Stimulated activated CD4-positive, alpha-beta T cell treated with anti-CD3 and anti-CD28 coated beads, TNF-alpha, amount 100 ng/mL, for 24 hours (primary cell): Measurements from ENCODE around the gene TMEM63B.
"Not testable (repeated sequence)": the region's sequence is repeated elsewhere in the genome, so short reads cannot be mapped to it uniquely, and the experiment has no call there.

Experiments
- DNase-seq, 3 experiments: peaks; one replicate each; pipeline ENCODE4 v3.0.0-alpha.2; 2020; ENCODE audit warnings: low read depth in 3 of 3

Gene TMEM63B

GRCh38 chr6:44144536-44144935, 17.2 kb downstream of the TMEM63B start:
- DNase-seq, result not testable (repeated sequence)

GRCh38 chr6:44145839-44146238, 18.5 kb downstream of the TMEM63B start:
- no peak for DNase-seq

GRCh38 chr6:44146685-44147084, 19.3 kb downstream of the TMEM63B start:
- no peak for DNase-seq

- no peak for DNase-seq
Observed at GRCh38 chr6:44147256-44147655, 19.9 kb downstream of the TMEM63B start.

- DNase-seq, result no peak
Observed at GRCh38 chr6:44148306-44148705, 21.0 kb downstream of the TMEM63B start.

- no peak for DNase-seq
Observed at GRCh38 chr6:44149369-44150012, 22.1 kb downstream of the TMEM63B start.

- DNase-seq, result no peak
Observed at GRCh38 chr6:44150317-44150917, 23.1 kb downstream of the TMEM63B start.

GRCh38 chr6:44151348-44152108, 24.2 kb downstream of the TMEM63B start:
- DNase-seq, result peak; percentile 63 to 80 (median 64)

GRCh38 chr6:44152109-44152461, 24.7 kb downstream of the TMEM63B start:
- DNase-seq, result no peak

- DNase-seq, result no peak
Observed at GRCh38 chr6:44152533-44152932, 25.2 kb downstream of the TMEM63B start.

- DNase-seq, result no peak
Observed at GRCh38 chr6:44154067-44154466, 26.7 kb downstream of the TMEM63B start.

GRCh38 chr6:44156494-44157151, 29.3 kb downstream of the TMEM63B start:
- DNase-seq, result no peak

- no peak for DNase-seq
Observed at GRCh38 chr6:44157152-44157521, 29.8 kb downstream of the TMEM63B start.

- DNase-seq, result no peak
Observed at GRCh38 chr6:44158770-44159228, 31.4 kb downstream of the TMEM63B start, which contains the start of gene CAPN11. CAPN11 (plus strand) TSS chr6:44158820; CDS start chr6:44158849, 29 bp downstream.

GRCh38 chr6:44161997-44162338, 34.6 kb downstream of the TMEM63B start:
- no peak for DNase-seq

GRCh38 chr6:44162876-44163625, 35.7 kb downstream of the TMEM63B start:
- DNase-seq, result no peak

GRCh38 chr6:44166116-44166515, 38.8 kb downstream of the TMEM63B start:
- no peak for DNase-seq

GRCh38 chr6:44166591-44167184, 39.3 kb downstream of the TMEM63B start:
- no peak for DNase-seq

- DNase-seq, result no peak
Observed at GRCh38 chr6:44167567-44167966, 40.2 kb downstream of the TMEM63B start.

- DNase-seq, result no peak
Observed at GRCh38 chr6:44169154-44169553, 41.8 kb downstream of the TMEM63B start.

- no peak for DNase-seq
Observed at GRCh38 chr6:44169886-44170570, 42.7 kb downstream of the TMEM63B start.
